ENCODE results near the gene UBE2S. TPM values are rescaled to one million over a fixed set of nuclear protein-coding genes. Genes with fewer than 3 reads are reported as not detected.

UBE2S gene
- total and polyA plus RNA-seq, 10 of the 15 experiments (the other 5 are each of a cell fraction or from before 2014, with no cell fraction given): 2.3 to 640 (median 127) TPM

GRCh38 chr19:55385724-55386492 is 21.7 kb downstream of the UBE2S start, which contains the start of gene RPL28 (continued):
- TF ChIP-seq FOXK2 (IDR thresholded peaks at IDR 0.05): no peak
- no peak for TF ChIP-seq PAX8 (IDR thresholded peaks at IDR 0.05)
- peak; percentile 81 for TF ChIP-seq SMARCA5 (IDR thresholded peaks at IDR 0.05)
- TF ChIP-seq CHD2 (IDR thresholded peaks at IDR 0.05; ENCODE audit: borderline replicate concordance, low read depth, low read length): no peak
- no peak for TF ChIP-seq ZNF622 (IDR thresholded peaks at IDR 0.05)
- peak; percentile 51; the same call in 1 of the 2 replicates for TF ChIP-seq RELB (IDR thresholded peaks at IDR 0.05; ENCODE audit: low read depth)
- 0 out of 2 replicates have a peak, but pooled peaks have one; percentile 22 for TF ChIP-seq ZSCAN29 (IDR thresholded peaks at IDR 0.05)
- TF ChIP-seq NKRF (conservative IDR thresholded peaks at IDR 0.05): peak; percentile 93
- TF ChIP-seq ZNF207 (IDR thresholded peaks at IDR 0.05; ENCODE audit: borderline replicate concordance): 0 out of 2 replicates have a peak, but pooled peaks have one; percentile 74
- peak; percentile 87 for TF ChIP-seq YY1 (IDR thresholded peaks at IDR 0.05; ENCODE audit: low read depth, low read length)
- TF ChIP-seq E2F4 (IDR thresholded peaks at IDR 0.05; ENCODE audit: low read depth, low read length): no peak
- no peak for TF ChIP-seq ZNF592 (IDR thresholded peaks at IDR 0.05)
- 0 out of 4 replicates have a peak, but pooled peaks of 1 of the 2 experiments have one; percentile 15 for TF ChIP-seq CEBPB (IDR thresholded peaks at IDR 0.05; ENCODE audit: borderline replicate concordance in 1 of 2, low read depth in 2 of 2, low read length in 2 of 2)
- no peak for TF ChIP-seq KAT2A (conservative IDR thresholded peaks at IDR 0.05; ENCODE audit: control insufficient read depth, low read depth, low read length)
- no peak for TF ChIP-seq MTA2 (IDR thresholded peaks at IDR 0.05; ENCODE audit: low read depth)
- TF ChIP-seq TCF3 (IDR thresholded peaks at IDR 0.05; ENCODE audit: borderline replicate concordance, insufficient read depth, low read depth, low read length): peak; percentile 93; the same call in 1 of the 2 replicates
- peak; percentile 77 for TF ChIP-seq LARP7 (IDR thresholded peaks at IDR 0.05)
- TF ChIP-seq RBBP5 (conservative IDR thresholded peaks at IDR 0.05): no peak
- no peak for TF ChIP-seq USF1 (IDR thresholded peaks at IDR 0.05; ENCODE audit: borderline replicate concordance, extremely low read length, insufficient read depth, low read depth, low read length)
- TF ChIP-seq BHLHE40 (IDR thresholded peaks at IDR 0.05; ENCODE audit: borderline replicate concordance in 1 of 2, low read depth in 2 of 2, low read length in 1 of 2): peak; percentile 20 to 49; a peak in 1 of 4 replicates
